Heart left ventricle (tissue), 16 donors: ENCODE data around the gene PLA2G2C. TPM values are rescaled to one million over a fixed set of nuclear protein-coding genes. Genes with fewer than 3 reads are reported as not detected.

ENCODE experiments used
- ATAC-seq, 4 donors: fragments of 200-7000 bp; cut with Tn5 transposase; one replicate each; pipeline ENCODE4 v1.9.1; 2020 to 2022; ENCODE audit warnings: moderate library complexity in 4 of 4, mild to moderate bottlenecking in 3 of 4, moderate number of reproducible peaks in 1 of 4
- DNase-seq, 5 donors: peaks; one replicate each; pipeline ENCODE4 v3.0.0-alpha.2; 2020
- H3K27ac ChIP-seq, 12 donors: fragments of 200-600 bp; sonication (generic) in 4 of 12; one replicate each; pipeline versions ENCODE4 v1.5.0 to v1.8.0; 2016 to 2022; ENCODE audit warnings: mild to moderate bottlenecking in 2 of 12
- H3K27me3 ChIP-seq, 9 donors: fragments of 200-600 bp; sonication (generic) in 2 of 9; one replicate each; pipeline versions ENCODE4 v1.5.1 to v1.8.0; 2016 to 2022; ENCODE audit warnings: mild to moderate bottlenecking in 3 of 9
- H3K36me3 ChIP-seq, 9 donors: fragments of 200-600 bp; sonication (generic) in 2 of 9; one replicate each; pipeline versions ENCODE4 v1.5.0 to v1.8.0; 2018 to 2022; ENCODE audit warnings: mild to moderate bottlenecking in 2 of 9
- H3K4me1 ChIP-seq, 12 donors: fragments of 200-600 bp; sonication (generic) in 4 of 12; one replicate each; pipeline versions ENCODE4 v1.5.0 to v1.8.0; 2016 to 2022; ENCODE audit warnings: mild to moderate bottlenecking in 3 of 12
- H3K4me3 ChIP-seq, 12 donors: fragments of 200-600 bp; sonication (generic) in 4 of 12; one replicate each; pipeline versions ENCODE4 v1.5.0 to v1.8.0; 2017 to 2022; ENCODE audit warnings: mild to moderate bottlenecking in 9 of 12, moderate library complexity in 4 of 12
- H3K9me3 ChIP-seq, 12 donors: fragments of 200-600 bp; sonication (generic) in 4 of 12; one replicate each; pipeline versions ENCODE4 v1.5.0 to v1.8.0; 2016 to 2022; ENCODE audit warnings: mild to moderate bottlenecking in 1 of 12
- CTCF ChIP-seq, 12 donors: fragments of 200-600 bp; sonication (generic) in 4 of 12; IDR thresholded peaks; one replicate each; pipeline versions ENCODE4 v1.5.0 to v1.8.0; 2018 to 2022; ENCODE audit warnings: antibody characterized with exemption in 12 of 12, mild to moderate bottlenecking in 5 of 12
- POLR2A ChIP-seq, 2 donors: fragments of 450-650 bp; IDR thresholded peaks; one replicate each; pipeline ENCODE4 v1.6.1; 2017; ENCODE audit warnings: antibody characterized with exemption in 2 of 2, mild to moderate bottlenecking in 2 of 2, moderate library complexity in 2 of 2
- WGBS, 4 donors: extraction: QIAGEN DNeasy Blood & Tissue Kit in 2 of 4; methylation state at CpG; one replicate each; pipeline versions ENCODE4 v1.1.5 to v1.1.7; 2013 to 2018; 5-methylcytosine and 5-hydroxymethylcytosine counted together
- intact Hi-C, 10 donors: fragments of 100-400 bp; cut with DNase I; formaldehyde crosslinking; loops; one replicate each; pipeline versions ENCODE4 v1.11.1 to v1.14.2; 2022
- polyA plus RNA-seq, 2 donors: library from polyadenylated mRNA; stranded (reverse); fragments of 200-250 nt; gene quantifications; one replicate each; pipeline ENCODE4 v1.2.3, GENCODE V29; 2013
- total RNA-seq, 9 donors: library from RNA; depleted of rRNA in 2 of 9; stranded (reverse); fragments of >200 nt in 2 of 9; fragmentation: NEBNext Ultra II Directional in 3 of 9; extraction: Animal tissue kit (Norgen Biotek cat#: 25700) in 3 of 9; gene quantifications; one replicate each; pipeline versions ENCODE4 v1.1.0 to v1.2.4, GENCODE V29; 2016 to 2023
- donor health status: ischemic (EF 13 %, LVEDD 7.1; RV severe dilation, severe dysfunction).
- donor health status: healthy with polysubstance abuse.
- donor health status: DM: no; HTN: yes; CAD: no.
- donor health status: DM: no; HTN: no; CAD: no.
- donor health status: ischemic (EF 25% LVEDD 6.9; RV normal size, moderate dysfunction).
- donor health status: ischemic (EF 25% LVEDD 5.7; RV mildly dilated, moderate dysfunction).
- donor health status: healthy.
- donor health status: DM: yes; HTN: yes; CAD: no.
- donor health status: ischemic (EF 35%, LVEDD 5.7; RV mildly dilated, moderate dysfunction).
- donor health status: nonischemic (EF 11% LVEDD 7.7; RV severe dilation, severe dysfunction).
- donor health status: DM: yes; HTN: yes; CAD: no.
- donor health status: PGD.
- donor health status: ischemic (EF 29% LVEDD 5.4; RV normal size, mild dysfunction).
- donor health status: nonischemic (EF 23%, LVEDD 6.1; RV moderate dilation, normal function).

PLA2G2C gene
- total and polyA plus RNA-seq, 11 donors: 0.16 TPM; not detected in 10

DNA sequence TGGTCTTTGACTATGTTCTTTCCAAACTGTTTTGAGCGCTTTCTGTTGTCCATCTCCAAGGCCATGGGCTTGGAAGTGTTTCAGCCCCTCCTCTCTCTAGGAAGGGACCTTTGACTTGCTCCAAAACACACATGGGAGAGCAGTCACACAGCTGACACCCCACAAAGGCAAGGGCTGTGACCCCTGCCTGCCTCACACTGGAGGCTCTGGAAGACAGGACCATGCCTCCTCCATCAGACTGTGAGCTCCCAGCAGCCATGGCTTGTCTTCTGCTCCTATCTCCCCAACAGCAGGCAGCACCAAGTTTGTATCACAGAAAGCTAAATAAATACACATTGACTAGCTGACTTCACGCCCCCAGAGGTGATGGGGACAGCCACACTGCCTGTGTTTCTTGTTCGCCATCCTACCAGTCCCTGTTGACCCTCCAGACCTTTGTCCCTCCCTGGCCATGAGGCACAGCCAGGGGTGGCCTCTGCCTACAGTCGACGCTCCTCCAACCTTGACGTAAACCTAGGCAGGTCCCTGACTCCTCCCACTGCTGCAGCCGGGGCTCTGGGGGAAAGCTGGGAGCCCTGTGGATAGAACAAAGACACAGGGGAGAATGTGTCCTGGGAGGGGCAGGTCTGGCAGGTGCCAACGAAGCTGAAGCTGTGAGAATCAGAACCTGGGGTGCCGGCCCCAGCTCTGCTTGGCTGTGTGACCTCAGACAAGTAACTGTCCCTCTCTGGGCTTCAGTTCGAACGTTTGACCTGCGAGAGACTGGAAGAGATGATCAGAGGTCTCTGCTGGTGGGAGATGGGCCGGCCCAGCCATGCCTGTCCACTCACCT lies 42.4 kb downstream of the PLA2G2C start:
- no peak for TF ChIP-seq CTCF (IDR thresholded peaks at IDR 0.05)
- no peak for TF ChIP-seq POLR2A (IDR thresholded peaks at IDR 0.05)
- no peaks in the 10 kb centered on the region for H3K36me3 ChIP-seq
- peaks cover 0 to 7% (median 0%) of the 10 kb centered on the region in 12 donors for H3K4me1 ChIP-seq
- DNase-seq (no peak), ATAC-seq (no peak)
- no peaks in the 10 kb centered on the region for H3K9me3 ChIP-seq
- H3K27me3 ChIP-seq: no peaks in the 10 kb centered on the region
- H3K4me3 ChIP-seq: no peak overlapping the region
- intact Hi-C loops: no loop called here
- WGBS, 4 donors: 61 to 69% (median 63%) methylated on average over 12 to 13 of the region's 13 CpGs
- no peak overlapping the region for H3K27ac ChIP-seq

DNA sequence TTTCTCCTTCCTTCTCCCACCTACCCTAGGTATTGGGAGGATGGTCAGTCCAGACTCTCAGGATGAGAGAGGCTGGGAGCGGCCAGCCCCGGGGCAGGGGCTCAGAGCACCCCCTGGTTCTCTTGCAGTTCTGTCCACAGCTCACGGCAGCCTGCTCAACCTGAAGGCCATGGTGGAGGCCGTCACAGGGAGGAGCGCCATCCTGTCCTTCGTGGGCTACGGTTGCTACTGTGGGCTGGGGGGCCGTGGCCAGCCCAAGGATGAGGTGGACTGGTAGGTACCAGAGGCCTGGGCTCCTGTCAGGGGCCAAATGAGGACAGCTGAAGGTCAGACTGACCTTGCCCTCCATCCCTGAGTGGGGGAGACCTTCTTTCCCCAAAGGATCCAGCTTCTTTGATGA lies 43.0 kb downstream of the PLA2G2C start:
- Histone ChIP-seq H3K4me1 (peaks cover 0 to 7% (median 0%) of the 10 kb centered on the region in 12 donors), H3K4me3 (no peak overlapping the region), H3K9me3 (no peaks in the 10 kb centered on the region), H3K27ac (no peak overlapping the region), H3K27me3 (no peaks in the 10 kb centered on the region), H3K36me3 (no peaks in the 10 kb centered on the region)
- DNase-seq (no peak), ATAC-seq (no peak)
- intact Hi-C loops: no loop called here
- 91 to 94% (median 92%) methylated on average over 6 to 8 of the region's 8 CpGs for WGBS, 4 donors
- TF ChIP-seq POLR2A (IDR thresholded peaks at IDR 0.05) (no peak), CTCF (IDR thresholded peaks at IDR 0.05) (no peak)

GRCh38 chr1:20142001-20142710 lies 44.2 kb downstream of the PLA2G2C start:
- intact Hi-C loops: no loop called here
- H3K27me3 ChIP-seq: no peaks in the 10 kb centered on the region
- H3K4me1 ChIP-seq: peaks cover 0 to 7% (median 0%) of the 10 kb centered on the region in 12 donors
- WGBS, 4 donors: 76 to 87% (median 84%) methylated on average over 5 to 13 of the region's 13 CpGs
- TF ChIP-seq POLR2A (IDR thresholded peaks at IDR 0.05): no peak
- no peak for TF ChIP-seq CTCF (IDR thresholded peaks at IDR 0.05)
- no peak overlapping the region for H3K27ac ChIP-seq
- H3K36me3 ChIP-seq: no peaks in the 10 kb centered on the region
- H3K4me3 ChIP-seq: no peak overlapping the region
- ATAC-seq (no peak), DNase-seq (no peak)
- H3K9me3 ChIP-seq: no peaks in the 10 kb centered on the region

DNA sequence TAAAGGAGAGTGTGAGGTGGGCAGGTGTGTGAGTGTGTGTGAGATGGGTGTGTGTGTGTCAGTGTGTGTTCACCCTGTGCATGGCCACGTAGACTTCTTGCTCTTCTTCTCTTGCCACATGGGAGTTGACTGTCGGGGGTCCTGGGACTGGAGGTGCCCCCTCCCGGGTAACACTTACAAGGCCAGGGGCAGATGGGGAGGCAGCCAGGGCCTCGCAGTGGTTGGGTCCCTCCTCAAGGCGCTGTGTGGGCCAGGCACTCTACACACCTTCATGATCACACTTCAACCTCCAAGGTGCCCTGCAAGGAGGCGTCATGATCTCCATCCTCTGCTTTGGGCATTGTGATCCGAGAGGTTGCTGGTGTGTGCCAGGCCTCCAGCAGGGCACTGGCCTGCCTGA lies 44.9 kb downstream of the PLA2G2C start:
- no peaks in the 10 kb centered on the region for H3K27me3 ChIP-seq
- H3K4me3 ChIP-seq: no peak overlapping the region
- intact Hi-C loops: no loop called here
- WGBS, 4 donors: 79 to 92% (median 89%) methylated on average over 7 of the region's 7 CpGs
- TF ChIP-seq POLR2A (IDR thresholded peaks at IDR 0.05) (no peak), CTCF (IDR thresholded peaks at IDR 0.05) (no peak)
- DNase-seq (no peak), ATAC-seq (no peak)
- H3K27ac ChIP-seq: no peak overlapping the region
- peaks cover 0 to 7% (median 0%) of the 10 kb centered on the region in 12 donors for H3K4me1 ChIP-seq
- H3K36me3 ChIP-seq: no peaks in the 10 kb centered on the region
- no peaks in the 10 kb centered on the region for H3K9me3 ChIP-seq
